Kidney glomerular epithelial cell (primary cell): ENCODE results near the gene TATDN2.

Source experiments
- DNase-seq: peaks from one replicate; lab custom pipeline; 2025; lab: John Stamatoyannopoulos, UW

Gene TATDN2

GRCh38 chr3:10248184-10248983 lies at the start of gene TATDN2:
Gene TATDN2 (plus strand): TSS chr3:10248459. CDS start chr3:10249201, 742 bp downstream.
- peak; percentile 83 for DNase-seq

GRCh38 chr3:10198761-10199649 lies 49.3 kb upstream of the TATDN2 start:
- DNase-seq = peak; percentile 60

GRCh38 chr3:10204921-10205320 lies 43.3 kb upstream of the TATDN2 start:
- peak; percentile 26 for DNase-seq

- peak; percentile 91 for DNase-seq
These were observed 42.7 kb upstream of the TATDN2 start for GRCh38 chr3:10205451-10206165.

- DNase-seq = no peak
These were observed 42.1 kb upstream of the TATDN2 start for GRCh38 chr3:10206166-10206511.

- no peak for DNase-seq
These were observed 35.0 kb upstream of the TATDN2 start for GRCh38 chr3:10213156-10213792.

- no peak for DNase-seq
These were observed 32.5 kb upstream of the TATDN2 start for GRCh38 chr3:10215578-10216368.

- DNase-seq = no peak
These were observed 30.9 kb upstream of the TATDN2 start for GRCh38 chr3:10217359-10217758.

GRCh38 chr3:10219737-10220136 lies 28.5 kb upstream of the TATDN2 start:
- no peak for DNase-seq

- DNase-seq = no peak
These were observed 24.3 kb upstream of the TATDN2 start for GRCh38 chr3:10223676-10224639.

- peak; percentile 80 for DNase-seq
These were observed 23.2 kb upstream of the TATDN2 start for GRCh38 chr3:10224794-10225665.

- no peak for DNase-seq
These were observed 22.0 kb upstream of the TATDN2 start for GRCh38 chr3:10226293-10226692.

GRCh38 chr3:10228248-10228950 lies 19.9 kb upstream of the TATDN2 start:
- DNase-seq = no peak

- DNase-seq = no peak
These were observed 18.7 kb upstream of the TATDN2 start for GRCh38 chr3:10229576-10229975.

GRCh38 chr3:10232137-10232536 lies 16.1 kb upstream of the TATDN2 start:
- no peak for DNase-seq

- no peak for DNase-seq
These were observed 14.3 kb upstream of the TATDN2 start for GRCh38 chr3:10233988-10234387.

GRCh38 chr3:10234526-10235230 lies 13.6 kb upstream of the TATDN2 start:
- no peak for DNase-seq

GRCh38 chr3:10235551-10235950 lies 12.7 kb upstream of the TATDN2 start:
- no peak for DNase-seq
